PC-3 (cell line): ENCODE measurements around the gene SPATA20. TPM values are rescaled to one million over a fixed set of nuclear protein-coding genes. Genes with fewer than 3 reads are reported as not detected.

Experiments used
- ATAC-seq: fragments of 200-7000 bp; cut with Tn5 transposase; 2 replicates; pipeline ENCODE4 v1.9.1; 2020; ENCODE audit warnings: mild to moderate bottlenecking, moderate library complexity
- BruUV-seq: library from RNA; stranded (reverse); fragments of 400-500 nt; replicated peaks from 2 replicates; lab custom pipeline; 2021; lab: Mats Ljungman, UMichigan
- CTCF ChIA-PET: fragments of 300-600 bp; sonication (Branson Sonifier 250); formaldehyde crosslinking; loops from one replicate; lab custom pipeline; 2022; ENCODE audit warnings: antibody characterized with exemption; lab: Charles Lee
- POLR2A ChIA-PET: fragments of 300-600 bp; sonication (Branson Sonifier 250); formaldehyde crosslinking; loops from one replicate; lab custom pipeline; 2022; ENCODE audit warnings: antibody characterized with exemption; ENCODE audit not compliant: unreplicated experiment; lab: Charles Lee
- DNase-seq: peaks from one replicate; pipeline ENCODE4 v3.0.0-alpha.2; 2015
- H2AFZ ChIP-seq: fragments of 300-600 bp; sonication (generic); 2 replicates; pipeline ENCODE4 v1.6.0; 2016; ENCODE audit warnings: antibody characterized with exemption, low read length
- H3F3A ChIP-seq: fragments of 300-600 bp; sonication (generic); one replicate; pipeline ENCODE4 v1.6.0; 2017; ENCODE audit warnings: antibody characterized with exemption, low read length, control low read depth, mild to moderate bottlenecking; ENCODE audit not compliant: unreplicated experiment
- H3K27ac ChIP-seq: fragments of 300-600 bp; sonication (generic); 2 replicates; pipeline ENCODE4 v1.5.1; 2016; ENCODE audit warnings: mild to moderate bottlenecking, low read length
- H3K27me3 ChIP-seq: fragments of 300-600 bp; sonication (generic); 2 replicates; pipeline ENCODE4 v1.6.1; 2016; ENCODE audit warnings: low read length, mixed read lengths
- H3K36me3 ChIP-seq: fragments of 300-600 bp; sonication (generic); 2 replicates; pipeline ENCODE4 v1.6.1; 2016; ENCODE audit warnings: low read depth, mixed run types, low read length, mixed read lengths
- H3K4me1 ChIP-seq: fragments of 300-600 bp; sonication (generic); 2 replicates; pipeline ENCODE4 v1.5.1; 2016; ENCODE audit warnings: low read length; ENCODE audit not compliant: insufficient read depth
- H3K4me2 ChIP-seq: fragments of 300-600 bp; sonication (generic); 2 replicates; pipeline ENCODE4 v1.6.0; 2016; ENCODE audit warnings: low read length
- H3K4me3 ChIP-seq: fragments of 300-600 bp; sonication (generic); 2 replicates; pipeline ENCODE4 v1.5.1; 2016; ENCODE audit warnings: mild to moderate bottlenecking, low read length, mixed read lengths
- H3K79me2 ChIP-seq: fragments of 300-600 bp; sonication (generic); 2 replicates; pipeline ENCODE4 v1.6.1; 2017; ENCODE audit warnings: low read length, mixed read lengths
- H3K9ac ChIP-seq: fragments of 300-600 bp; sonication (generic); 2 replicates; pipeline ENCODE4 v1.6.0; 2016; ENCODE audit warnings: mild to moderate bottlenecking, low read length
- H3K9me2 ChIP-seq: fragments of 300-600 bp; sonication (generic); replicated peaks from 2 replicates; pipeline ENCODE4 v1.6.1; 2016; ENCODE audit warnings: mixed run types, low read length, mixed read lengths
- H3K9me3 ChIP-seq: fragments of 300-600 bp; sonication (generic); 2 replicates; pipeline ENCODE4 v1.6.1; 2016; ENCODE audit warnings: low read length, mixed read lengths
- H4K20me1 ChIP-seq: fragments of 300-600 bp; sonication (generic); 2 replicates; pipeline ENCODE4 v1.6.1; 2016; ENCODE audit warnings: low read length, mixed read lengths
- EZH2 ChIP-seq: fragments of 300-600 bp; sonication (generic); IDR thresholded peaks from one replicate; pipeline ENCODE4 v1.6.1; 2017; ENCODE audit warnings: antibody characterized with exemption, mild to moderate bottlenecking, low read length; ENCODE audit not compliant: unreplicated experiment
- EZH2phosphoT487 ChIP-seq: fragments of 300-600 bp; sonication (generic); IDR thresholded peaks from 2 replicates; pipeline ENCODE4 v1.6.1; 2018; ENCODE audit warnings: mild to moderate bottlenecking, antibody characterized with exemption, low read length, borderline replicate concordance
- intact Hi-C: fragments of 100-400 bp; cut with micrococcal nuclease; formaldehyde crosslinking; loops from 2 replicates; pipeline ENCODE4 v1.9.0; 2023
- total RNA-seq: library from RNA; depleted of rRNA; stranded (reverse); fragments of >200 nt; gene quantifications from 2 replicates; pipeline ENCODE4 v1.2.3, GENCODE V29; 2014
- TF ChIP-seq, protein P1 (sequence below): fragments of 300-600 bp; sonication (generic); conservative IDR thresholded peaks from 2 replicates; pipeline ENCODE4 v1.5.1; 2017; ENCODE audit warnings: antibody characterized with exemption, low read depth, mild to moderate bottlenecking, low read length

Gene SPATA20
- total RNA-seq, 1 experiment from 2014 or later = 115 TPM

DNA sequence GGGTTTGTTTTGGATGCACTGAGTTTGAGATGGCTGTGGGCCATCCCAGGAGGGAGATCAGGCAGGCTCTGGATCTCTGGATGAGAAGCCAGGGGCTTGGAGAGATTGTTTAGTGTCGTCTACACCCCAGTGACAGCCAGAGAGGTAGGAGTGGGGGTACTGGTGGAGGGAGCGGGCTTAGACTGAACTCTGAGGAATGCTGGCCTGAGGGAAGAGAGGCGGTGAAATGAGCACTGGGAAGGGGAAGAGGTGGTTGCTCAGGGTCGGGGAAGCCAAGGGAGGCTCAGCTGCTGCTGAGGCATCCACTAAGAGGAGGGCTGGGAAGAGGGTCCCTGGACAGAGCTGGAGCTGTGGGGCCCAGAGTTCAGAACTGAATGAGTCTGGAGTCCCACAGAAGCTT is 37.1 kb downstream of the SPATA20 start:
- H3K27ac ChIP-seq = no peak overlapping the region
- CTCF ChIA-PET = no interaction called here
- H3K36me3 ChIP-seq = no peaks in the 10 kb centered on the region
- no peaks in the 10 kb centered on the region; the same call in 1 of the 2 replicates for H3K27me3 ChIP-seq
- intact Hi-C loops = no loop called here
- TF ChIP-seq, protein P1, sequence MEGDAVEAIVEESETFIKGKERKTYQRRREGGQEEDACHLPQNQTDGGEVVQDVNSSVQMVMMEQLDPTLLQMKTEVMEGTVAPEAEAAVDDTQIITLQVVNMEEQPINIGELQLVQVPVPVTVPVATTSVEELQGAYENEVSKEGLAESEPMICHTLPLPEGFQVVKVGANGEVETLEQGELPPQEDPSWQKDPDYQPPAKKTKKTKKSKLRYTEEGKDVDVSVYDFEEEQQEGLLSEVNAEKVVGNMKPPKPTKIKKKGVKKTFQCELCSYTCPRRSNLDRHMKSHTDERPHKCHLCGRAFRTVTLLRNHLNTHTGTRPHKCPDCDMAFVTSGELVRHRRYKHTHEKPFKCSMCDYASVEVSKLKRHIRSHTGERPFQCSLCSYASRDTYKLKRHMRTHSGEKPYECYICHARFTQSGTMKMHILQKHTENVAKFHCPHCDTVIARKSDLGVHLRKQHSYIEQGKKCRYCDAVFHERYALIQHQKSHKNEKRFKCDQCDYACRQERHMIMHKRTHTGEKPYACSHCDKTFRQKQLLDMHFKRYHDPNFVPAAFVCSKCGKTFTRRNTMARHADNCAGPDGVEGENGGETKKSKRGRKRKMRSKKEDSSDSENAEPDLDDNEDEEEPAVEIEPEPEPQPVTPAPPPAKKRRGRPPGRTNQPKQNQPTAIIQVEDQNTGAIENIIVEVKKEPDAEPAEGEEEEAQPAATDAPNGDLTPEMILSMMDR = no peak
- TF ChIP-seq EZH2phosphoT487 (no peak), EZH2 (no peak)
- H3K79me2 ChIP-seq = no peaks in the 10 kb centered on the region
- DNase-seq (no peak), ATAC-seq (no peak)
- no peak overlapping the region for H3K9ac ChIP-seq
- no peaks in the 10 kb centered on the region for H3K4me1 ChIP-seq
- no peak overlapping the region for H3K4me3 ChIP-seq
- no peaks in the 10 kb centered on the region for H3K9me3 ChIP-seq
- H3K9me2 ChIP-seq = no peaks in the 10 kb centered on the region
- no peaks in the 10 kb centered on the region for H4K20me1 ChIP-seq
- POLR2A ChIA-PET = no interaction called here
- no TSS peak for BruUV-seq
- no peaks in the 10 kb centered on the region for H3F3A ChIP-seq
- H2AFZ ChIP-seq = no peak overlapping the region
- no peak overlapping the region for H3K4me2 ChIP-seq

DNA sequence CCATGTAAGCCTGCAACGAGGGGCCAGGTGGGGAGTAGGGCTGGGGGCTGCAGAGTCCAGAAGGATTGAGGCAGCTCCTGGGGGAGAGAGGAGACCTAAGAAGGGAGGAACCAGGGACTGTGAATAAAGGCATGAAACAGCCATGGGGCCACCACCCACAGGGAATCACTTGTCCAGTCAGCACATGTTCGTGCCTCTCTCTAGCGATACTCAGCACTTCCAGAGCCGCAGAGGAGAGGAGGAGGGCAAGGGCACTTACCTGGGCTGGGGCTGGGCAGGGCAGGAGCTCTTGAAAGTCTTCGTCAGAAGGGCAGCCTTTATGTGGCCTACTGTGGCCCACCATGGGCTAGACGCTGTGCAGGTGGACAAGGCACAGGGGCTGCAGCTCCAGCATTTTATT is 37.8 kb downstream of the SPATA20 start:
- H2AFZ ChIP-seq = no peak overlapping the region
- no peak overlapping the region for H3K9ac ChIP-seq
- no TSS peak for BruUV-seq
- H3K27me3 ChIP-seq = no peaks in the 10 kb centered on the region; the same call in 1 of the 2 replicates
- H3K27ac ChIP-seq = no peak overlapping the region
- no peaks in the 10 kb centered on the region for H3K9me3 ChIP-seq
- no peaks in the 10 kb centered on the region for H3K4me1 ChIP-seq
- H3K36me3 ChIP-seq = no peaks in the 10 kb centered on the region
- POLR2A ChIA-PET = no interaction called here
- no peaks in the 10 kb centered on the region for H4K20me1 ChIP-seq
- ATAC-seq (no peak), DNase-seq (no peak)
- CTCF ChIA-PET = no interaction called here
- no peak overlapping the region for H3K4me2 ChIP-seq
- no peak overlapping the region for H3K4me3 ChIP-seq
- intact Hi-C loops = no loop called here
- no peak for TF ChIP-seq EZH2phosphoT487
- TF ChIP-seq EZH2 = no peak
- TF ChIP-seq, protein P1 = no peak
- H3K79me2 ChIP-seq = no peaks in the 10 kb centered on the region
- H3K9me2 ChIP-seq = no peaks in the 10 kb centered on the region
- H3F3A ChIP-seq = no peaks in the 10 kb centered on the region

DNA sequence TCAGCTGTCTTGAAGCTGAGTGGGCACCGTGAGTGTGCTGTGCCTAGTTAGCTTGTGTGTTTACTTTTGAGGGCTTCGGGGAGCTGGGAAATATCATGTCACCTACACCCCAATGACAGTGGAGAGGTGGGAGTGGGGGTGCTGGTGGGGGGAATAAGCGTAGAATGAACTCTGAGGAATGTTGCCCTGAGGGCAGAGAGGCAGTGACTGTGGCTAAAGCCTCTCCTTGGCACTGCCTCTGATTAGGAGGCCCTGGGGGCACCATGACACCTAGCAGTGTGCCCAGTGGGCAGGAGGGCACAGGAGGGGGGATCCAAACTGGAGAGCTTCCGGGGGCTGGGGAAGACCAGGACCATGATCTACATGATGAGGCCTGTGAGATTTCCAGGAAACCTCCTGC is 38.4 kb downstream of the SPATA20 start:
- Histone ChIP-seq H3K79me2 (no peaks in the 10 kb centered on the region), H3K27me3 (no peaks in the 10 kb centered on the region; the same call in 1 of the 2 replicates), H3K4me1 (no peaks in the 10 kb centered on the region), H3K9me3 (no peaks in the 10 kb centered on the region), H3K36me3 (no peaks in the 10 kb centered on the region), H3K9me2 (no peaks in the 10 kb centered on the region), H2AFZ (no peak overlapping the region), H3K4me2 (no peak overlapping the region), H4K20me1 (no peaks in the 10 kb centered on the region), H3F3A (no peaks in the 10 kb centered on the region), H3K27ac (no peak overlapping the region), H3K4me3 (no peak overlapping the region), H3K9ac (no peak overlapping the region)
- no peak for DNase-seq
- BruUV-seq = no TSS peak
- ATAC-seq = no peak
- POLR2A ChIA-PET = no interaction called here
- CTCF ChIA-PET = interaction anchor here (0.5 kb wide), 1 partner anchor 74 kb away, joined by 3 read pairs; no protein-coding TSS in a partner anchor
- TF ChIP-seq, protein P1 = no peak
- TF ChIP-seq EZH2phosphoT487 (no peak), EZH2 (no peak)
- intact Hi-C loops = no loop called here
